CD1c-positive myeloid dendritic cell (primary cell): Measurements from ENCODE around the gene JAM2.
A peak's percentile ranks its signal among the peaks of the same experiment; 100 is the strongest.
"Not testable (repeated sequence)": the region's sequence is repeated elsewhere in the genome, so short reads cannot be mapped to it uniquely, and the experiment has no call there.

Experiments used
- DNase-seq: peaks from one replicate; pipeline ENCODE4 v3.0.0-alpha.2; 2016; ENCODE audit errors: extremely low spot score

JAM2 gene

DNA sequence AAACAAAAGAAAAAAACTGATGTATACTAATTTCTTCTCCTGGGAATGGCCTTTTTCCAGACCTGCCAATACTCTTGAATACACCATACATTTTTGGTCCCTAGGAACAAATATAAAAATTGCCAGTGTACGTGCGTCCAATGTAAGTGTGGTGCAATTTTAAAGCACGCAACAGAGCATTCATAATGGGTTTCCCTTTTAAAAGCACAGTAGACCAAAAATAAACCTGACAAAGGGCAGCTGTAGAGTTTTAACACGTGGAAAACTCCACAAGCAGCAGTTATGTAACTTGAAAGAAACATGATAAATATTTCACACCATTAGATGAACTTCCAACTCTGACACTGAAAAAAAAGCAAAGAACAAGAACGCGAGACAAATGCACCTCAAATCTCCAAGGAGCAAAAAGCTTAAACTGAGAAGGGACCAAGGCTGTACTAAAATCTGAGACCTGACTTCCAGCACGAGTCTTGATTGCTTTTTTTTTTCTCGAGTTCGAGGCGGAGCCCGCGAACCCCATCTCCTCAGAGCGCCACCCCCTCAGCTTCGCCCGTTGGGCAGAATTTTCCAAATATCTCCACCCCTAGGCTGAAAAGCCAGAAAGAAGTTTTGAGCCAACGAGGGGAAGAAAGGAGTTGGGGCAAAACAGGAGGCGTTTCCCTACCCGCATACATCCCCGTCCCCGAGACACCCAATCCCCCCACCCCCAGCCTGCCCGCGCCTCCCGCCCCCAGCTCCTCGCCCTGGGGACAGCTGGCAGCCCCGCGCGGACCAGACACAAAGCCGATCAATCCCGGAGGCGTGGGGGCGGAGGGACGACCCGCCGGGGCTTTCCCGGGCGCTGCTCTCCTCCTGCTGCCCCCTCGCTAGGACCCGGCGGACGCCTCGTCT is at the start of gene JAM2:
JAM2 (plus strand) TSS at position 599 of the 891 bp plus-strand sequence. CDS start 564 bp downstream, outside the sequence.
- peak; percentile 20 for DNase-seq

- DNase-seq = no peak
Measured at GRCh38 chr21:25589887-25590286, 49.2 kb upstream of the JAM2 start.

- DNase-seq = peak; percentile 89
Measured at GRCh38 chr21:25607151-25608043, 31.7 kb upstream of the JAM2 start, which contains the start of gene MRPL39. Gene MRPL39, minus strand, starts transcription at chr21:25607481. Its CDS starts 6 bp downstream, at chr21:25607475.

GRCh38 chr21:25608044-25608737 is 30.9 kb upstream of the JAM2 start:
- peak; percentile 88 for DNase-seq

- DNase-seq = no peak
Measured at GRCh38 chr21:25614441-25614840, 24.6 kb upstream of the JAM2 start.

GRCh38 chr21:25615880-25616279 is 23.2 kb upstream of the JAM2 start:
- no peak for DNase-seq

DNA sequence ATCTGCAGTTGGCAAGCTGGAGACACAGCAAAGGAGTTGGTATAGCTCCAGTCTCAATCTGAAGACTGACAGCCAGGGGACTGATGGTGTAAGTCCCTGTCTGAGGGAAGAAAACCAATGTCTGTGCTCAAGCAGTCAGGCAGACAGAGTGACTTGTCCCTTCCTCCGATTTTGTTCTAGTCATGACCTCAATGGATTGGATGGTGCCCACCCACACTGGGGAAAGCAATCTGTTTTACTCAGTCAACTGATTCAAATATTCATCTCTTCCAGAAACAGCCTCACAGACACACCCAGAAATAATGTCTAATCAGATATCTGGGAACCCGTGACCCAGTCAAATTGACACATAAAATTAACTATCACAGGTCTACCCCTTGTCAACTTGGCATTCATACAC is 19.9 kb upstream of the JAM2 start:
- no peak for DNase-seq

- no peak for DNase-seq
Measured at GRCh38 chr21:25624511-25624910, 14.5 kb upstream of the JAM2 start.

- DNase-seq = no peak
Measured at GRCh38 chr21:25625036-25625435, 14.0 kb upstream of the JAM2 start.

DNA sequence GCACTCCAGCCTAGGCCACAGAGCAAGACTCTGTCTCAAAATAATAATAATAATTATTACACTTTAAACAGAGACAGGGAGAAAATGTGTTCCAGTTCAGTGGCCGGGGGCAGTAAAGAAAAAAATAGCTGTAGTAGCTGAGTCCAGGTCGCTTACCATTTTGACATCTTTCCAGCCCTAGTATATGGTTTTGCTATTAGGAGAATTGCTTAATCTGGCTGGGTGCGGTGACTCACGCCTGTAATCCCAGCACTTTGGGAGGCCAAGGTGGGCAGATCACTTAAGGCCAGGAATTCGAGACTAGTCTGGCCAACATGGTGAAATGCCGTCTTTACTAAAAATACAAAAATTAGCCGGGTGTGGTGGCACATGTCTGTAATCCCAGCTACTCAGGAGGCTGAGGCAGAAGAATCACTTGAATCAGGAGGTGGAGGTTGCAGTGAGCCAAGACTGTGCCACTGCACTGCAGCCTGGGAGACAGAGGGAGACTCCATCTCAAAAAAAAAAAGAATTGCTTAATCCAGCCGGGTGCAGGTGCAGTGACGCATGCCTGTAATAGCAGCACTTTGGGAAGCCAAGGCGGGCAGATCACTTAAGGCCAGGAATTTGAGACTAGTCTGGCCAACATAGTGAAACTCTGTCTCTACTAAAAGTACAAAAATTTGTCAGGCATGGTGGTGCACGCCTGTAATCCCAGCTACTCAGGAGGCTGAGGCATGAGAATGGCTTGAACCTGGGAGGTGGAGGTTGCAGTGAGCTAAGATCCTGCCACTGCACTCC is 13.1 kb upstream of the JAM2 start:
- not testable (repeated sequence) for DNase-seq

DNA sequence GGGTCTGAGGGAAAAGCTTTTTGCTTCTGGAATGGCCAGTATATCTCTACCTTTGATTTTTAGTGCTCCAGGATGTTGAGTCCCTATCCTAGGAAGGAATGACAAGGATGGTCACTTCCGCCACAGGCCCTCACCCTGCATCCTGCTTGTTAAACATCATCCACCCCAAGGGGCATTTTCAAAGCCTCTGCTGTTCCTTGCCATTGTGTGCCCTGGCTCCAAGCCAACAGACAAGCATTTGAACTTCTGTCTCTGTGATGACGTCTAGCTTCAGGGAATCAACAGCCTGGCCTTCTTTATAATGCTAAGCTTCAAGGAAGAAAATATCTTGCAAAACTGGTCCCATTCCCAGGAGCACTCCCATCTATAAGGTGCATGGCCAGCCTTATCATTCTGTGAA is 12.3 kb upstream of the JAM2 start:
- DNase-seq = no peak

DNA sequence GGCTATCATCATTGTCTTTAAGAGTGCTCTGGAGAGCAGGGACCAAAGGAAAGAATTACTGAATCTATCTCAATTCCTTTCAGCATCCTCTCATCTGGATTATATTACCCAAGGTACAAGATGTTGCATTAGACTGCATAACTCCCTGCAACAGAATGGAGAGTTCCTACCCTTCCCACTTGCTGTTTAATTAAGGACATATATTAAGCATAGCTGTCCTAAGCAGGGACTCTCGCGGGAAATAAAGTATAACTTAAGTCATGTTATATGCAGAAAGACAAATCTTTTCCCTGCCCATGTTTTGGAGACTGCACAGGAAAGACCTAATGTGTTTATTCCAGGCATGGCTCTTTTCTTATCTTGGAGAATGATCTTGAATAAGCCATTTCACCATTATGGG is 6.8 kb upstream of the JAM2 start:
- DNase-seq = no peak

- no peak for DNase-seq
Measured at GRCh38 chr21:25635310-25635709, 3.7 kb upstream of the JAM2 start.

GRCh38 chr21:25636727-25637126 is 2.3 kb upstream of the JAM2 start:
- no peak for DNase-seq

- DNase-seq = no peak
Measured at GRCh38 chr21:25637851-25638659, 1.0 kb upstream of the JAM2 start.

DNA sequence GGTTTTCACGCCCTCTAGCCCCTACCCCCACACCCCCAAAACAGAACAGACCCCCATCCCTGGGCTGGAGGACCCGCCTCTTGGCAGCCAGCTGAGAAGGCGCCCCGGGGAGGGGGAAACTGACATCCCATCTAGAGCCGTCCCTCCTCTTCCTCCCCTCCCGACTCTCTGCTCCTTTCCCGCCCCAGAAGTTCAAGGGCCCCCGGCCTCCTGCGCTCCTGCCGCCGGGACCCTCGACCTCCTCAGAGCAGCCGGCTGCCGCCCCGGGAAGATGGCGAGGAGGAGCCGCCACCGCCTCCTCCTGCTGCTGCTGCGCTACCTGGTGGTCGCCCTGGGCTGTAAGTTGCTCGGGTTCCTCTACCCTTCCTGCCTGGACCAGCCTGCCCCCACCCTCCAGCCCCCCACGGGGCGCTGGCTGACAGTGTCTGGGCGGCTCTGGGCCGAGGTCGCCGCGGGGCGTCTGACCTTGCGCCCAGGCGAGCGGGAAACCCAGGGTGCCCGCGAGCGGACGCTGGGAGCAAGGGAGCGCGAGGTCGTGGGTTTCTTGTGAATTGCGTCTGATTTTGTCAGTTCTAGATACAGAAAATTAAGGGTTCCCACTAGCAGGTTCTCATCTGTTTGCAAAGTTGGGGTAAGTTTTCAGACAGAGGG is 618 bp downstream of the JAM2 start:
- peak; percentile 13 for DNase-seq

DNA sequence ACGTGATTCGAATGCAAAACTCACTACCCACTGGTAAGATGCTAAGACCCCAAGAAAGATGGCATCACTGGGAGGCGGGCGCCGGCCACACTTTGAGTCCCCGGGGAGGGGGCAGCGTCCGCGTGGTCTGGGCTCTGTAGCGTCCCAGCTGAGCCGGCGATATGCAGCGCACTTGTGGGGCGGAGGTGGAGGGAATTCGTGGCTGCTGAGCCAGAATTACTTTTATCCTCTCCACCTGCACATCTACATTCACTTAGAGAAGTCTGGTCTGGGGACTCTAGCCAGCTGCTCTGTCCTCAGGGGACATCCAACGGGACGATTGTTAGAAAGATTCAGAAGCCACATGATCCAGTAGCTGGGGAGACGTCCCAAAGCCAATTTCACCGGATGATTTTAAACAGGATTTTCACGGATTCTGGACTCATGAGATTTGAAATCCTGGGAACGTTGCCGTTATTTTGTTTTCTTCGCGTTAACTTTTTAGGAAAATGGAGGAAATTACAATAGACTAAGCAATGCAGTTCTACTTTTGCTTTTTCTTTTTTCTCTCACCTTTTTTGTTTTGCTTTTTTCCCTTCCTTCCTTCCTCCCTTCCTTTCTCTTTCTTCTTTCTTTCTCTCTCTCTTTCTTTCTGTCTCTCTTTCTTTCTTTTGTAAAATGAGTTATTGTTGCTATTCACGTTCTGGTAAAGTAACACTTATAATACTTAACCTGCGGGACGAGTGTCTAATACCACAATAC is 1.3 kb downstream of the JAM2 start:
- DNase-seq = no peak

DNA sequence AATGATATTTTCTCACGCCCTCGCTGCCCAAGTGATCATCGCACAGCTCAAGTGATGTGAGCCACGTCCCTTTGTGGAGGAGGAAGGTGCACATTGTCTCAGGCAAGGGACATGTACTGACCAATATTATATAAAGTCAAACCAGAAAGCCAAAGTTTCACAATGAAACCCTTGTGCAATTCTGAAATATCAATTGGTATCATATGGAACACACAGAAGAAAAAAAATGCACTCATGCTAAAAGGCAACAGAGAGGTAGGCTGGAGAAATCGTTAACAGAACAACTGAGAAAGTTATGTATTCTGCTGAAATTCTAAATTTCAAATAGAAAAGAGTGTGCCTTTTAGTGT is 1.9 kb downstream of the JAM2 start:
- no peak for DNase-seq

DNA sequence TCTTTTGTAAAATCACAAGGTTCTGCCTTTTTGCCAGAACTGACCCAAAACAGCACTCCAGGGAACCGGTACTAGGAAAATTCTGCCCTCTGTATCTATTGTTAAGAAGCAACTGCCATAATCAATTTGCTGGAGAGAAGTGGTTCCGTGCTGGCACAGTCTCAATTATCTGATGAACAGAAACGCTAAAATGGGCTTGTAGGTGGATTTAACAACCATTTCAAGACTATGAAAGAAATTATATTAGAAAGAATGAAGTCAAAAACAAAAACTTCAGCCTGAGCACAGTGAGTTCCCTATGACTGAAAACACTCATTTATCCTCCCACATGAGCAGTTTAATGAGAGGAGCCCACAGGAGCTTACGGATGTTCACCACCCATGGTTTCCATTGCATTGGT is 4.4 kb downstream of the JAM2 start:
- DNase-seq = no peak
